ENCODE results near the gene PTGES2. TPM values are rescaled to one million over a fixed set of nuclear protein-coding genes. Genes with fewer than 3 reads are reported as not detected.

The PTGES2 gene
- total RNA-seq, 1 experiment from 2014 or later, result 76.8 TPM

DNA sequence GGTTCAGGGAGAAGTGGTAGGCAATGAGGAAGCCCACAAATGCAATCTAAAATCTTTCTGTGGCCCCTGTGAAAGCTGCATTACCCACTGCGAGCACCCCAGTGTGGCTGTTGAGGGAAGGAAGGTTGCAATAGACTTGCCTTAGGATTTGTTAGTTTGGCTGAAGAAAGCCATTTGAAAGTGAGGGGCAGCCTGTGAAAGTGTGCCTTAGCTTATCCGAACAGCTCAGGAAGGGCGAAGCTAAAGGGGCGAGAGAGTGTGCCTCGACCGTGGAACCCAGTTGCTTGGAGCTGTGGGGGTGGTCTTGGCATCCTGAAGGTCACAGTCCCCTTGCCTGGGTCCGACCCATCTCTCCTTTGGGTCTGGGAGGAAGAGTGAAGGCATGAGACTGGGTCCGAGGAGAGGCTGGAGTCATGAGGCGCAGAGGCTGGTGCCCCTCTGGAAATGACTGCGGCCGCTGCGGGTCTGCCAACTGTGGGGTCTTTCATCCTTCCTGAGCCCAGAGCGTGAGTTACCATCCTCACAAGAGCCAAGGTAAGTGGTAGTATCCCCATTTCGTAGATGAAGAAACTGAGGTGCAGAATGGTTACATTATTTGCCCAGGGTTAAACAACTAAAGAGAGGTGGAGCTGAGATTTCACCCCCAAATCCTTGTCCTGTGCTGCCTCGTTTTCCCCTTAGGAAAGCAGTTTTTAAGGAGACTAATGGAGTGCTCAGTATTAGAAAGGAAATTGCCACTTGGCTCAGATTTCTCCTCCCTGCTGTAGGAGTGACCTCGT lies 35.1 kb downstream of the PTGES2 start:
- DNase-seq (ENCODE audit: low read depth, low spot score), result no peak
- POLR2A ChIA-PET, result no interaction called here
- no peak overlapping the region for H3K27ac ChIP-seq (ENCODE audit: low read length)
- no peaks in the 10 kb centered on the region for H3K27me3 ChIP-seq (ENCODE audit: control insufficient read depth, insufficient read depth, low read length)
- H3K9me3 ChIP-seq (ENCODE audit: control insufficient read depth, insufficient read depth, low read depth, low read length), result no peaks in the 10 kb centered on the region
- no peaks in the 10 kb centered on the region for H3K36me3 ChIP-seq (ENCODE audit: control insufficient read depth, insufficient read depth, low read length)
- peaks cover 8% of the 10 kb centered on the region for H3K4me1 ChIP-seq (ENCODE audit: control insufficient read depth, insufficient read depth, low read length)
- BruUV-seq (replicated peaks), result no TSS peak
- CTCF ChIA-PET, result interaction anchor here (1.2 kb wide), 1 partner anchor 25 kb away, joined by 4 read pairs; no protein-coding TSS in a partner anchor
- no peak overlapping the region for H3K4me3 ChIP-seq (ENCODE audit: low read depth in 2 of 2, low read length in 2 of 2)
- TF ChIP-seq TCF7L2 (IDR thresholded peaks at IDR 0.05; ENCODE audit: low read depth, low read length), result no peak
- no peak for TF ChIP-seq POLR2AphosphoS5 (IDR thresholded peaks at IDR 0.05; ENCODE audit: low read depth, low read length)
- TF ChIP-seq, protein P1, sequence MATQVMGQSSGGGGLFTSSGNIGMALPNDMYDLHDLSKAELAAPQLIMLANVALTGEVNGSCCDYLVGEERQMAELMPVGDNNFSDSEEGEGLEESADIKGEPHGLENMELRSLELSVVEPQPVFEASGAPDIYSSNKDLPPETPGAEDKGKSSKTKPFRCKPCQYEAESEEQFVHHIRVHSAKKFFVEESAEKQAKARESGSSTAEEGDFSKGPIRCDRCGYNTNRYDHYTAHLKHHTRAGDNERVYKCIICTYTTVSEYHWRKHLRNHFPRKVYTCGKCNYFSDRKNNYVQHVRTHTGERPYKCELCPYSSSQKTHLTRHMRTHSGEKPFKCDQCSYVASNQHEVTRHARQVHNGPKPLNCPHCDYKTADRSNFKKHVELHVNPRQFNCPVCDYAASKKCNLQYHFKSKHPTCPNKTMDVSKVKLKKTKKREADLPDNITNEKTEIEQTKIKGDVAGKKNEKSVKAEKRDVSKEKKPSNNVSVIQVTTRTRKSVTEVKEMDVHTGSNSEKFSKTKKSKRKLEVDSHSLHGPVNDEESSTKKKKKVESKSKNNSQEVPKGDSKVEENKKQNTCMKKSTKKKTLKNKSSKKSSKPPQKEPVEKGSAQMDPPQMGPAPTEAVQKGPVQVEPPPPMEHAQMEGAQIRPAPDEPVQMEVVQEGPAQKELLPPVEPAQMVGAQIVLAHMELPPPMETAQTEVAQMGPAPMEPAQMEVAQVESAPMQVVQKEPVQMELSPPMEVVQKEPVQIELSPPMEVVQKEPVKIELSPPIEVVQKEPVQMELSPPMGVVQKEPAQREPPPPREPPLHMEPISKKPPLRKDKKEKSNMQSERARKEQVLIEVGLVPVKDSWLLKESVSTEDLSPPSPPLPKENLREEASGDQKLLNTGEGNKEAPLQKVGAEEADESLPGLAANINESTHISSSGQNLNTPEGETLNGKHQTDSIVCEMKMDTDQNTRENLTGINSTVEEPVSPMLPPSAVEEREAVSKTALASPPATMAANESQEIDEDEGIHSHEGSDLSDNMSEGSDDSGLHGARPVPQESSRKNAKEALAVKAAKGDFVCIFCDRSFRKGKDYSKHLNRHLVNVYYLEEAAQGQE (IDR thresholded peaks at IDR 0.05; ENCODE audit: insufficient read depth in 1 of 2, low read depth in 2 of 2, low read length in 1 of 2), result no peak
- TF ChIP-seq SIN3A (IDR thresholded peaks at IDR 0.05; ENCODE audit: borderline replicate concordance, insufficient read depth, low read depth, low read length), result no peak
- TF ChIP-seq, protein P2, sequence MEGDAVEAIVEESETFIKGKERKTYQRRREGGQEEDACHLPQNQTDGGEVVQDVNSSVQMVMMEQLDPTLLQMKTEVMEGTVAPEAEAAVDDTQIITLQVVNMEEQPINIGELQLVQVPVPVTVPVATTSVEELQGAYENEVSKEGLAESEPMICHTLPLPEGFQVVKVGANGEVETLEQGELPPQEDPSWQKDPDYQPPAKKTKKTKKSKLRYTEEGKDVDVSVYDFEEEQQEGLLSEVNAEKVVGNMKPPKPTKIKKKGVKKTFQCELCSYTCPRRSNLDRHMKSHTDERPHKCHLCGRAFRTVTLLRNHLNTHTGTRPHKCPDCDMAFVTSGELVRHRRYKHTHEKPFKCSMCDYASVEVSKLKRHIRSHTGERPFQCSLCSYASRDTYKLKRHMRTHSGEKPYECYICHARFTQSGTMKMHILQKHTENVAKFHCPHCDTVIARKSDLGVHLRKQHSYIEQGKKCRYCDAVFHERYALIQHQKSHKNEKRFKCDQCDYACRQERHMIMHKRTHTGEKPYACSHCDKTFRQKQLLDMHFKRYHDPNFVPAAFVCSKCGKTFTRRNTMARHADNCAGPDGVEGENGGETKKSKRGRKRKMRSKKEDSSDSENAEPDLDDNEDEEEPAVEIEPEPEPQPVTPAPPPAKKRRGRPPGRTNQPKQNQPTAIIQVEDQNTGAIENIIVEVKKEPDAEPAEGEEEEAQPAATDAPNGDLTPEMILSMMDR (IDR thresholded peaks at IDR 0.05), result no peak
- in situ Hi-C loops (cut with HindIII; ENCODE audit: low pct_unique_long_range_greater_than_20kb, low sequenced_read_pairs) (loop anchor here (25.0 kb wide), 1 partner anchor 155 kb away; the partner anchor contains the start of genes DPM2 and PIP5KL1), intact Hi-C loops (cut with micrococcal nuclease; ENCODE audit: unreplicated experiment) (no loop called here)
- ATAC-seq, result no peak

DNA sequence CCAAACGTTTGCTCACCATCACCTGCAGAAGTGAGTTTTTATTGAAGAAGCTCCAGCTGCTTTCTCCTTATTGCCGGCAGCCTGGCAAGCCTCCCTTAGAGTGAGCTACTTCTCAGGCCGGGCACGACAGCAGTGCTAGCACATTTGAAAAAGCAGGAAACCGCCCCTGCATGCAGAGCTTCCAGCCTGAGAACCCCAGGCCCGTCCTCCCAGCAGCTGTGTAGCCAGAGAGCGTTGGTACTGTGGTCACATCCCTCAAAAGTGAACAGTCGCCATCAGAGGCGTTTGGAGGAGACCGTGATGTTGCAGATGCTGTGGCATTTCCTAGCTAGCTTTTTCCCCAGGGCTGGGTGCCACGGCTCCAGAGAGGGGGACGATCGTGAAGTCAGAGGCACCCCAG lies 36.0 kb downstream of the PTGES2 start:
- H3K4me3 ChIP-seq (ENCODE audit: low read depth in 2 of 2, low read length in 2 of 2), result peak overlapping the region in 1 of 2 experiments; percentile 13; a peak in 1 of 4 replicates
- DNase-seq (ENCODE audit: low read depth, low spot score), result no peak
- in situ Hi-C loops (cut with HindIII; ENCODE audit: low pct_unique_long_range_greater_than_20kb, low sequenced_read_pairs) (loop anchor here (25.0 kb wide), 1 partner anchor 154 kb away; the partner anchor contains the start of genes DPM2 and PIP5KL1), intact Hi-C loops (cut with micrococcal nuclease; ENCODE audit: unreplicated experiment) (no loop called here)
- H3K27me3 ChIP-seq (ENCODE audit: control insufficient read depth, insufficient read depth, low read length), result no peaks in the 10 kb centered on the region
- TF ChIP-seq SIN3A (IDR thresholded peaks at IDR 0.05; ENCODE audit: borderline replicate concordance, insufficient read depth, low read depth, low read length), result no peak
- TF ChIP-seq POLR2AphosphoS5 (IDR thresholded peaks at IDR 0.05; ENCODE audit: low read depth, low read length), result no peak
- H3K4me1 ChIP-seq (ENCODE audit: control insufficient read depth, insufficient read depth, low read length), result peaks cover 8% of the 10 kb centered on the region; the same call in 1 of the 2 replicates
- no peak overlapping the region for H3K27ac ChIP-seq (ENCODE audit: low read length)
- no peak for ATAC-seq
- POLR2A ChIA-PET, result no interaction called here
- H3K36me3 ChIP-seq (ENCODE audit: control insufficient read depth, insufficient read depth, low read length), result no peaks in the 10 kb centered on the region
- CTCF ChIA-PET, result interaction anchor here (0.6 kb wide), 2 partner anchors 11 to 47 kb away, joined by 5 to 9 read pairs; no protein-coding TSS in a partner anchor
- no peaks in the 10 kb centered on the region for H3K9me3 ChIP-seq (ENCODE audit: control insufficient read depth, insufficient read depth, low read depth, low read length)
- no TSS peak for BruUV-seq (replicated peaks)
